Activated CD8-positive, alpha-beta T cell treated with anti-CD3 and anti-CD28 coated beads for 36 hours (primary cell): Measurements from ENCODE around the gene B3GALT2. TPM values are rescaled to one million over a fixed set of nuclear protein-coding genes. Genes with fewer than 3 reads are reported as not detected.

Experiments
- ATAC-seq: fragments of 200-7000 bp; cut with Tn5 transposase; one replicate; pipeline ENCODE4 v1.10.0; 2021; ENCODE audit warnings: mild to moderate bottlenecking, moderate library complexity
- CTCF ChIA-PET: fragments of 350-600 bp; sonication (Branson Sonifier 250); formaldehyde crosslinking; loops from one replicate; lab custom pipeline; 2021; ENCODE audit warnings: antibody characterized with exemption; lab: Charles Lee
- POLR2A ChIA-PET: fragments of 350-600 bp; sonication (Branson Sonifier 250); formaldehyde crosslinking; loops from one replicate; lab custom pipeline; 2021; ENCODE audit warnings: antibody characterized with exemption; lab: Charles Lee
- DNase-seq: peaks from one replicate; pipeline ENCODE4 v3.0.0-alpha.2; 2020
- H3K27ac Mint-ChIP-seq: one replicate; pipeline ENCODE4 v1.8.0; 2021; ENCODE audit warnings: mild to moderate bottlenecking, mixed read lengths
- H3K27me3 Mint-ChIP-seq: one replicate; pipeline ENCODE4 v1.8.0; 2021; ENCODE audit warnings: mixed read lengths
- H3K36me3 Mint-ChIP-seq: one replicate; pipeline ENCODE4 v1.8.0; 2021; ENCODE audit warnings: low read depth, mixed read lengths
- H3K4me1 Mint-ChIP-seq: one replicate; pipeline ENCODE4 v1.8.0; 2021; ENCODE audit warnings: low read depth, mixed read lengths
- H3K4me3 Mint-ChIP-seq: one replicate; pipeline ENCODE4 v1.8.0; 2021; ENCODE audit warnings: mild to moderate bottlenecking, moderate library complexity, mixed read lengths
- H3K9me3 Mint-ChIP-seq: one replicate; pipeline ENCODE4 v1.8.0; 2021; ENCODE audit warnings: mixed read lengths
- CTCF ChIP-seq: fragments of 200-600 bp; IDR thresholded peaks from one replicate; pipeline ENCODE4 v1.8.0; 2022; ENCODE audit warnings: antibody characterized with exemption, mild to moderate bottlenecking
- intact Hi-C: fragments of 100-400 bp; cut with micrococcal nuclease; formaldehyde crosslinking; loops from one replicate; pipeline ENCODE4 v1.10.0; 2022
- total RNA-seq, 2 experiments: library from RNA; stranded (reverse); gene quantifications; one replicate each; pipeline ENCODE4 v1.2.3, GENCODE V29; 2021

B3GALT2 gene
- total RNA-seq, 2 experiments from 2014 or later = 0.18 TPM; not detected in 1

GRCh38 chr1:193221651-193222050, 35.2 kb upstream of the B3GALT2 start:
- DNase-seq (no peak), ATAC-seq (no peak)
- H3K36me3 Mint-ChIP-seq = peaks cover 44% of the 10 kb centered on the region
- no peak overlapping the region for H3K27ac Mint-ChIP-seq
- H3K4me1 Mint-ChIP-seq = peaks cover 16% of the 10 kb centered on the region
- intact Hi-C loops = no loop called here
- ChIA-PET POLR2A (no interaction called here), CTCF (no interaction called here)
- H3K4me3 Mint-ChIP-seq = no peak overlapping the region
- H3K9me3 Mint-ChIP-seq = no peaks in the 10 kb centered on the region
- H3K27me3 Mint-ChIP-seq = no peaks in the 10 kb centered on the region
- no peak for TF ChIP-seq CTCF

- Mint-ChIP-seq H3K9me3 (peaks cover 2% of the 10 kb centered on the region), H3K4me3 (no peak overlapping the region), H3K27ac (no peak overlapping the region), H3K4me1 (peaks cover 4% of the 10 kb centered on the region), H3K36me3 (peaks cover 42% of the 10 kb centered on the region), H3K27me3 (no peaks in the 10 kb centered on the region)
- ChIA-PET POLR2A (no interaction called here), CTCF (no interaction called here)
- ATAC-seq (no peak), DNase-seq (no peak)
- intact Hi-C loops = no loop called here
- TF ChIP-seq CTCF = no peak
These were observed 33.0 kb upstream of the B3GALT2 start for GRCh38 chr1:193219391-193219790.

- Mint-ChIP-seq H3K36me3 (peaks cover 49% of the 10 kb centered on the region), H3K27me3 (no peaks in the 10 kb centered on the region), H3K4me1 (peaks cover 4% of the 10 kb centered on the region), H3K27ac (no peak overlapping the region), H3K9me3 (peaks cover 2% of the 10 kb centered on the region), H3K4me3 (no peak overlapping the region)
- intact Hi-C loops = no loop called here
- ChIA-PET CTCF (no interaction called here), POLR2A (no interaction called here)
- TF ChIP-seq CTCF = no peak
- ATAC-seq (no peak), DNase-seq (no peak)
These were observed 30.5 kb upstream of the B3GALT2 start for GRCh38 chr1:193216920-193217319.

GRCh38 chr1:193213998-193214397, 27.6 kb upstream of the B3GALT2 start:
- CTCF ChIA-PET = no interaction called here
- Mint-ChIP-seq H3K4me1 (peaks cover 16% of the 10 kb centered on the region), H3K27ac (no peak overlapping the region), H3K9me3 (peaks cover 5% of the 10 kb centered on the region), H3K4me3 (no peak overlapping the region), H3K36me3 (peaks cover 62% of the 10 kb centered on the region), H3K27me3 (no peaks in the 10 kb centered on the region)
- ATAC-seq (no peak), DNase-seq (no peak)
- intact Hi-C loops = no loop called here
- POLR2A ChIA-PET = no interaction called here
- no peak for TF ChIP-seq CTCF

- H3K4me1 Mint-ChIP-seq = peaks cover 17% of the 10 kb centered on the region
- H3K4me3 Mint-ChIP-seq = no peak overlapping the region
- TF ChIP-seq CTCF = no peak
- no peak for DNase-seq
- H3K36me3 Mint-ChIP-seq = peaks cover 64% of the 10 kb centered on the region
- CTCF ChIA-PET = no interaction called here
- H3K9me3 Mint-ChIP-seq = peaks cover 5% of the 10 kb centered on the region
- H3K27ac Mint-ChIP-seq = no peak overlapping the region
- intact Hi-C loops = no loop called here
- ATAC-seq = no peak
- POLR2A ChIA-PET = no interaction called here
- no peaks in the 10 kb centered on the region for H3K27me3 Mint-ChIP-seq
These were observed 26.2 kb upstream of the B3GALT2 start for GRCh38 chr1:193212637-193213036.
